MM.1S (cell line): ENCODE measurements around the gene ZNF823.

Experiments used
- DNase-seq: peaks from one replicate; pipeline ENCODE4 v3.0.0-alpha.2; 2015
- H2AFZ ChIP-seq: fragments of 300-600 bp; sonication (generic); 2 replicates; pipeline ENCODE4 v1.6.0; 2016; ENCODE audit warnings: antibody characterized with exemption, low read length
- H3F3A ChIP-seq: fragments of 300-600 bp; sonication (generic); 2 replicates; pipeline ENCODE4 v1.6.1; 2016; ENCODE audit warnings: mild to moderate bottlenecking, antibody characterized with exemption, low read length, moderate library complexity, mixed read lengths; ENCODE audit not compliant: insufficient read depth
- H3K27ac ChIP-seq: fragments of 300-600 bp; sonication (generic); 2 replicates; pipeline ENCODE4 v1.5.1; 2016; ENCODE audit warnings: mild to moderate bottlenecking, low read length
- H3K27me3 ChIP-seq: fragments of 300-600 bp; sonication (generic); replicated peaks from 2 replicates; pipeline ENCODE4 v1.6.0; 2016; ENCODE audit warnings: low read length; ENCODE audit not compliant: insufficient read depth
- H3K36me3 ChIP-seq: fragments of 300-600 bp; sonication (generic); replicated peaks from 2 replicates; pipeline ENCODE4 v1.6.1; 2016; ENCODE audit warnings: mild to moderate bottlenecking, low read length, mixed read lengths; ENCODE audit not compliant: insufficient read depth
- H3K4me1 ChIP-seq: fragments of 300-600 bp; sonication (generic); 2 replicates; pipeline ENCODE4 v1.6.1; 2016; ENCODE audit warnings: low read length, mixed read lengths
- H3K4me2 ChIP-seq: fragments of 300-600 bp; sonication (generic); 2 replicates; pipeline ENCODE4 v1.6.0; 2016; ENCODE audit warnings: low read depth, low read length
- H3K4me3 ChIP-seq: fragments of 300-600 bp; sonication (generic); 2 replicates; pipeline ENCODE4 v1.5.1; 2016; ENCODE audit warnings: low read length, mixed read lengths
- H3K79me2 ChIP-seq: fragments of 300-600 bp; sonication (generic); 2 replicates; pipeline ENCODE4 v1.6.1; 2016; ENCODE audit warnings: mixed run types, low read length, mixed read lengths
- H3K9ac ChIP-seq: fragments of 300-600 bp; sonication (generic); 2 replicates; pipeline ENCODE4 v1.6.1; 2016; ENCODE audit warnings: low read length, mixed read lengths
- H3K9me2 ChIP-seq: fragments of 300-600 bp; sonication (generic); replicated peaks from 2 replicates; pipeline ENCODE4 v1.6.1; 2016; ENCODE audit warnings: mild to moderate bottlenecking, low read length, mixed read lengths; ENCODE audit not compliant: insufficient read depth
- H3K9me3 ChIP-seq: fragments of 300-600 bp; sonication (generic); replicated peaks from 2 replicates; pipeline ENCODE4 v1.6.1; 2016; ENCODE audit warnings: mild to moderate bottlenecking, low read length, mixed read lengths; ENCODE audit not compliant: insufficient read depth
- H4K20me1 ChIP-seq: fragments of 300-600 bp; sonication (generic); 2 replicates; pipeline ENCODE4 v1.6.1; 2016; ENCODE audit warnings: mild to moderate bottlenecking, low read length, moderate library complexity, mixed read lengths; ENCODE audit not compliant: insufficient read depth
- EZH2 ChIP-seq: fragments of 300-600 bp; sonication (generic); optimal IDR thresholded peaks from 2 replicates; pipeline ENCODE3; 2017; ENCODE audit warnings: low read depth, mild to moderate bottlenecking, antibody characterized with exemption, low read length, mixed read lengths
- EZH2phosphoT487 ChIP-seq: fragments of 300-600 bp; sonication (generic); IDR thresholded peaks from 2 replicates; pipeline ENCODE4 v1.6.1; 2018; ENCODE audit warnings: antibody characterized with exemption, low read length
- TF ChIP-seq, protein P1 (sequence below): fragments of 300-600 bp; sonication (generic); IDR thresholded peaks from 2 replicates; pipeline ENCODE4 v1.5.1; 2016; ENCODE audit warnings: antibody characterized with exemption, low read length, mixed read lengths

The ZNF823 gene

DNA sequence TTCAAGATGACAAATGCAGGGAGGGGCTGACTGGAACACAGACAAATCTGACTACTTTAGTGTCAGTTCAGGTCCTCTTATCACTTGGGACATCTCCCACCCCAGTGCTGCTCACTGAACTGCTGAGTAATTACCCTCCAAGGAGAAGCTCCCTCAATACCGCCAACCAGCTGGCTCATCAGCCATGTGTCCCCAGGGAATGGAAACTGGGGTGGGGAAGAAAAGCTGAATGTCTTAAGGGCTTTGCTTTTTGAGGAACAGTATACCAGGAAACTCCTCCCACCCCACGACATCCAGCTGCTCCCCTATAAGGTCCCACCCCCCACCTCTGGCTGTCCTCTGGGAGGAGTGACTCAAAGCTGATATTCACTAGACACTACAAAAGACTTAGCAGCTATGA lies 2.0 kb downstream of the ZNF823 start:
- H3K9me3 ChIP-seq, result no peaks in the 10 kb centered on the region
- H3K4me3 ChIP-seq, result no peak overlapping the region
- TF ChIP-seq EZH2 (no peak), EZH2phosphoT487 (no peak)
- TF ChIP-seq, protein P1, sequence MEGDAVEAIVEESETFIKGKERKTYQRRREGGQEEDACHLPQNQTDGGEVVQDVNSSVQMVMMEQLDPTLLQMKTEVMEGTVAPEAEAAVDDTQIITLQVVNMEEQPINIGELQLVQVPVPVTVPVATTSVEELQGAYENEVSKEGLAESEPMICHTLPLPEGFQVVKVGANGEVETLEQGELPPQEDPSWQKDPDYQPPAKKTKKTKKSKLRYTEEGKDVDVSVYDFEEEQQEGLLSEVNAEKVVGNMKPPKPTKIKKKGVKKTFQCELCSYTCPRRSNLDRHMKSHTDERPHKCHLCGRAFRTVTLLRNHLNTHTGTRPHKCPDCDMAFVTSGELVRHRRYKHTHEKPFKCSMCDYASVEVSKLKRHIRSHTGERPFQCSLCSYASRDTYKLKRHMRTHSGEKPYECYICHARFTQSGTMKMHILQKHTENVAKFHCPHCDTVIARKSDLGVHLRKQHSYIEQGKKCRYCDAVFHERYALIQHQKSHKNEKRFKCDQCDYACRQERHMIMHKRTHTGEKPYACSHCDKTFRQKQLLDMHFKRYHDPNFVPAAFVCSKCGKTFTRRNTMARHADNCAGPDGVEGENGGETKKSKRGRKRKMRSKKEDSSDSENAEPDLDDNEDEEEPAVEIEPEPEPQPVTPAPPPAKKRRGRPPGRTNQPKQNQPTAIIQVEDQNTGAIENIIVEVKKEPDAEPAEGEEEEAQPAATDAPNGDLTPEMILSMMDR, result no peak
- no peaks in the 10 kb centered on the region for H3K27me3 ChIP-seq
- peaks cover 23% of the 10 kb centered on the region for H3K79me2 ChIP-seq
- no peaks in the 10 kb centered on the region for H4K20me1 ChIP-seq
- no peaks in the 10 kb centered on the region for H3K36me3 ChIP-seq
- H3K4me2 ChIP-seq, result no peak overlapping the region
- H3K27ac ChIP-seq, result no peak overlapping the region
- H2AFZ ChIP-seq, result no peak overlapping the region
- H3K9ac ChIP-seq, result no peak overlapping the region
- no peak for DNase-seq
- H3F3A ChIP-seq, result no peaks in the 10 kb centered on the region
- peaks cover 6% of the 10 kb centered on the region; the same call in 1 of the 2 replicates for H3K4me1 ChIP-seq
- no peaks in the 10 kb centered on the region for H3K9me2 ChIP-seq

DNA sequence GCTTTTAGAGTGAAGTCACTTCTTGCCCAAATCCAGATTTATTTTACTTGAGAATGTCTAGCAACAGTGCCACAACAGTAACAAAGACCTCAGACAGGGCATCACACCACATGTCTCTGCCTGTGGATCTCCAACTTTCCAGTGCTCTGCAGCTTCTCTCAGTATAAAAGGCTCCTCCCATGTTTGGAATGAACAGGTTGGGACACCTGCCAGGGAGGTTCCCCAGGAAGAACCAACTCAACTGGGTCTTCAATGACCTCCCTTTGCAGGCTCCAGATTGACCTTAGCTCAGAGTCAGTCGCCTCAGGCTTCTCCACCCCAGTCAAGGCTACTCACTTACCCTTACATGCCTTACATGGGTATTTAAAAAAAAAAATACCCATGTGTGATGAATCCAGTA lies 3.4 kb downstream of the ZNF823 start:
- Histone ChIP-seq H3K9me3 (no peaks in the 10 kb centered on the region), H2AFZ (no peak overlapping the region), H3F3A (no peaks in the 10 kb centered on the region), H3K4me3 (no peak overlapping the region), H3K9me2 (no peaks in the 10 kb centered on the region), H3K27ac (no peak overlapping the region), H3K9ac (no peak overlapping the region), H3K36me3 (no peaks in the 10 kb centered on the region), H3K4me2 (no peak overlapping the region), H3K4me1 (peaks cover 6% of the 10 kb centered on the region; the same call in 1 of the 2 replicates), H3K79me2 (peaks cover 23% of the 10 kb centered on the region), H3K27me3 (no peaks in the 10 kb centered on the region), H4K20me1 (no peaks in the 10 kb centered on the region)
- DNase-seq, result no peak
- TF ChIP-seq, protein P1, result no peak
- TF ChIP-seq EZH2 (no peak), EZH2phosphoT487 (no peak)

DNA sequence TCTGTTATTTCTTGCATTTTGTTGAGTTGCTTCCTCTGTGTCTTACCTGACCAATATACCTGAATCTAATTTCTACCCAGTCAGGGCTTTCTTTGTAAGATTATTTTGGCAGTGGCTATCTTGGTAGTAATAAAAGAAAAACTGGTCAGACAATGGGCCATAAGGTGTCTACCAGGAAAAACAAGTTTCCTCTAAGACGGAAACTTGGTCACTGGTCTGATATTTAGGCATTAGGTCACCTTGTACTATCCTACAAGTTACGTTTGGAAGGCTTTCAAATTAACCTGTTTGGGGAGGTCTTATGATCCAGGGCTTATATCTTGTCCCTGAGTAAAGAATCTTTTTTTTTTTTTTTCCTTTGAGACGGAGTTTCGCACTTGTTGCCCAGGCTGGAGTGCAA lies 9.2 kb downstream of the ZNF823 start:
- H3K4me2 ChIP-seq, result no peak overlapping the region
- H3K4me3 ChIP-seq, result no peak overlapping the region
- no peaks in the 10 kb centered on the region for H3K4me1 ChIP-seq
- H3K27ac ChIP-seq, result no peak overlapping the region
- H3K9me2 ChIP-seq, result no peaks in the 10 kb centered on the region
- no peak for DNase-seq
- H3F3A ChIP-seq, result no peaks in the 10 kb centered on the region
- H3K9ac ChIP-seq, result no peak overlapping the region
- H2AFZ ChIP-seq, result no peak overlapping the region
- no peaks in the 10 kb centered on the region for H3K9me3 ChIP-seq
- peaks cover 3% of the 10 kb centered on the region; the same call in 1 of the 2 replicates for H3K79me2 ChIP-seq
- H4K20me1 ChIP-seq, result no peaks in the 10 kb centered on the region
- H3K27me3 ChIP-seq, result no peaks in the 10 kb centered on the region
- 0 out of 2 replicates have a peak, but pooled peaks cover 3% of the 10 kb centered on the region for H3K36me3 ChIP-seq
- TF ChIP-seq, protein P1, result no peak
- TF ChIP-seq EZH2phosphoT487 (no peak), EZH2 (no peak)
